Measurements from ENCODE around the gene BRD2. TPM values are rescaled to one million over a fixed set of nuclear protein-coding genes. Genes with fewer than 3 reads are reported as not detected.

Gene BRD2
- total RNA-seq, 1 experiment from 2014 or later, result 252 TPM

DNA sequence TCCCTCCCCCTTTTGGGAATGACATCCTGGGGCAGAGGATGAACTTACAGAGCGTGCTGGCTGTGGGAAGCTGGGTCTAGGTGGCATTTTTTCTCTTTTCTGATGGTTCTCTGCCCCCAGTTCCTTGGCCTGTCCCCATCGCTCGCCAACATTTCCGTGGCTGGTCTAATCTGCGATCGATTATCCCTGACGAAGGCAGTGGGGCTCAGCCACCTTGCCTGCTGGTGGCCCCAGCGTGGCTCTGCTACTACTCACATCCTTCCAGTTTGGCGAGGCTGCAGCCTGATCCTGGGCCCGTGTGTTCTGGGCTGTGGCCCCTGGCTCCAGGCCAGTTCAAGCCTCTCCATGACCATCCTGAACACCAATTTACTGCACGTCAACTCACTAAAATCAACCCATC is 47.4 kb downstream of the BRD2 start:
- no peaks in the 10 kb centered on the region for H3K23me2 ChIP-seq (ENCODE audit: insufficient read length, low read depth, low read length, poor library complexity, severe bottlenecking)
- no peaks in the 10 kb centered on the region; the same call in 1 of the 2 replicates for H3K79me2 ChIP-seq (ENCODE audit: insufficient read depth, low read length)
- no peak overlapping the region for H3K27ac ChIP-seq (ENCODE audit: insufficient read length, low read depth, low read length)
- H2AFZ ChIP-seq (ENCODE audit: low read length), result no peak overlapping the region
- no peak for DNase-seq
- H3T11ph ChIP-seq (ENCODE audit: low read length), result no peak overlapping the region
- H3K4ac ChIP-seq (ENCODE audit: low read depth, low read length), result no peak overlapping the region
- no peak overlapping the region for H3K9ac ChIP-seq (ENCODE audit: extremely low read depth, insufficient read length, low read length)
- no peak overlapping the region for H3K23ac ChIP-seq (ENCODE audit: insufficient read length, low read depth, low read length)
- WGBS (ENCODE audit: extremely low coverage, insufficient read length, low lambda C conversion rate), result no CpG with 5 or more reads among the region's 11 CpGs
- no peak overlapping the region for H4K91ac ChIP-seq (ENCODE audit: insufficient read length, low read depth, low read length)
- H3K9me3 ChIP-seq (ENCODE audit: control insufficient read depth, low read depth, low read length), result no peaks in the 10 kb centered on the region
- H3K4me2 ChIP-seq (ENCODE audit: insufficient read depth, insufficient read length, low read length), result no peak overlapping the region
- H3K27ac Mint-ChIP-seq, result no peak overlapping the region
- no peak overlapping the region for H3K18ac ChIP-seq (ENCODE audit: insufficient read length, low read depth, low read length)
- TF ChIP-seq, protein P1, sequence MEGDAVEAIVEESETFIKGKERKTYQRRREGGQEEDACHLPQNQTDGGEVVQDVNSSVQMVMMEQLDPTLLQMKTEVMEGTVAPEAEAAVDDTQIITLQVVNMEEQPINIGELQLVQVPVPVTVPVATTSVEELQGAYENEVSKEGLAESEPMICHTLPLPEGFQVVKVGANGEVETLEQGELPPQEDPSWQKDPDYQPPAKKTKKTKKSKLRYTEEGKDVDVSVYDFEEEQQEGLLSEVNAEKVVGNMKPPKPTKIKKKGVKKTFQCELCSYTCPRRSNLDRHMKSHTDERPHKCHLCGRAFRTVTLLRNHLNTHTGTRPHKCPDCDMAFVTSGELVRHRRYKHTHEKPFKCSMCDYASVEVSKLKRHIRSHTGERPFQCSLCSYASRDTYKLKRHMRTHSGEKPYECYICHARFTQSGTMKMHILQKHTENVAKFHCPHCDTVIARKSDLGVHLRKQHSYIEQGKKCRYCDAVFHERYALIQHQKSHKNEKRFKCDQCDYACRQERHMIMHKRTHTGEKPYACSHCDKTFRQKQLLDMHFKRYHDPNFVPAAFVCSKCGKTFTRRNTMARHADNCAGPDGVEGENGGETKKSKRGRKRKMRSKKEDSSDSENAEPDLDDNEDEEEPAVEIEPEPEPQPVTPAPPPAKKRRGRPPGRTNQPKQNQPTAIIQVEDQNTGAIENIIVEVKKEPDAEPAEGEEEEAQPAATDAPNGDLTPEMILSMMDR (conservative IDR thresholded peaks at IDR 0.05), result no peak
- H3K9me3 Mint-ChIP-seq, result no peaks in the 10 kb centered on the region; a peak in 1 of 5 replicates
- no peak overlapping the region for H2BK120ac ChIP-seq (ENCODE audit: low read depth, low read length, poor library complexity, severe bottlenecking)
- H3K27me3 ChIP-seq (ENCODE audit: insufficient read depth, low read length), result no peaks in the 10 kb centered on the region
- no peak overlapping the region for H2BK12ac ChIP-seq (ENCODE audit: insufficient read length, low read depth, low read length)
- H3K4me1 ChIP-seq (ENCODE audit: insufficient read depth, low read length), result no peaks in the 10 kb centered on the region; the same call in 1 of the 2 replicates
- peaks cover 2% of the 10 kb centered on the region; the same call in 1 of the 2 replicates for H3K27me3 Mint-ChIP-seq (ENCODE audit: low read depth)
- H4K8ac ChIP-seq (replicated peaks; ENCODE audit: insufficient read length, low read depth, low read length), result no peak overlapping the region
- no peaks in the 10 kb centered on the region for H3K79me1 ChIP-seq (ENCODE audit: insufficient read depth, low read depth, low read length, poor library complexity, severe bottlenecking)
- H3K36me3 Mint-ChIP-seq (ENCODE audit: insufficient read depth in 1 of 3, low read depth in 3 of 3), result no peaks in the 10 kb centered on the region
- no peak overlapping the region for H3K14ac ChIP-seq (ENCODE audit: insufficient read depth, low read length)
- no peak overlapping the region for H3K56ac ChIP-seq (ENCODE audit: insufficient read length, low read depth, low read length)
- no peaks in the 10 kb centered on the region for H4K20me1 ChIP-seq (ENCODE audit: control insufficient read depth, insufficient read depth, insufficient read length)
- no peak overlapping the region for H2BK15ac ChIP-seq (ENCODE audit: low read depth, low read length)
- no peak overlapping the region for H2BK20ac ChIP-seq (ENCODE audit: low read depth, low read length, poor library complexity, severe bottlenecking)
- no peak overlapping the region for H3K4me3 Mint-ChIP-seq
- H4K5ac ChIP-seq (ENCODE audit: insufficient read length, low read depth, low read length), result no peak overlapping the region
- H2BK5ac ChIP-seq (ENCODE audit: insufficient read length, low read length), result no peak overlapping the region
- peaks cover 7 to 13% of the 10 kb centered on the region in 2 experiments for H3K4me1 Mint-ChIP-seq
- no peak overlapping the region for H2AK5ac ChIP-seq (ENCODE audit: insufficient read length, low read length)
